PC-3 (cell line): Measurements from ENCODE around the gene OSBPL2. TPM values are rescaled to one million over a fixed set of nuclear protein-coding genes. Genes with fewer than 3 reads are reported as not detected.
A peak's percentile ranks its signal among the peaks of the same experiment; 100 is the strongest.

Source experiments
- ATAC-seq: fragments of 200-7000 bp; cut with Tn5 transposase; 2 replicates; pipeline ENCODE4 v1.9.1; 2020; ENCODE audit warnings: mild to moderate bottlenecking, moderate library complexity
- BruUV-seq: library from RNA; stranded (reverse); fragments of 400-500 nt; replicated peaks from 2 replicates; lab custom pipeline; 2021; lab: Mats Ljungman, UMichigan
- CTCF ChIA-PET: fragments of 300-600 bp; sonication (Branson Sonifier 250); formaldehyde crosslinking; loops from one replicate; lab custom pipeline; 2022; ENCODE audit warnings: antibody characterized with exemption; lab: Charles Lee
- POLR2A ChIA-PET: fragments of 300-600 bp; sonication (Branson Sonifier 250); formaldehyde crosslinking; loops from one replicate; lab custom pipeline; 2022; ENCODE audit warnings: antibody characterized with exemption; ENCODE audit not compliant: unreplicated experiment; lab: Charles Lee
- DNase-seq: peaks from one replicate; pipeline ENCODE4 v3.0.0-alpha.2; 2015
- H2AFZ ChIP-seq: fragments of 300-600 bp; sonication (generic); 2 replicates; pipeline ENCODE4 v1.6.0; 2016; ENCODE audit warnings: antibody characterized with exemption, low read length
- H3F3A ChIP-seq: fragments of 300-600 bp; sonication (generic); one replicate; pipeline ENCODE4 v1.6.0; 2017; ENCODE audit warnings: antibody characterized with exemption, low read length, control low read depth, mild to moderate bottlenecking; ENCODE audit not compliant: unreplicated experiment
- H3K27ac ChIP-seq: fragments of 300-600 bp; sonication (generic); 2 replicates; pipeline ENCODE4 v1.5.1; 2016; ENCODE audit warnings: mild to moderate bottlenecking, low read length
- H3K27me3 ChIP-seq: fragments of 300-600 bp; sonication (generic); 2 replicates; pipeline ENCODE4 v1.6.1; 2016; ENCODE audit warnings: low read length, mixed read lengths
- H3K36me3 ChIP-seq: fragments of 300-600 bp; sonication (generic); 2 replicates; pipeline ENCODE4 v1.6.1; 2016; ENCODE audit warnings: low read depth, mixed run types, low read length, mixed read lengths
- H3K4me1 ChIP-seq: fragments of 300-600 bp; sonication (generic); 2 replicates; pipeline ENCODE4 v1.5.1; 2016; ENCODE audit warnings: low read length; ENCODE audit not compliant: insufficient read depth
- H3K4me2 ChIP-seq: fragments of 300-600 bp; sonication (generic); 2 replicates; pipeline ENCODE4 v1.6.0; 2016; ENCODE audit warnings: low read length
- H3K4me3 ChIP-seq: fragments of 300-600 bp; sonication (generic); 2 replicates; pipeline ENCODE4 v1.5.1; 2016; ENCODE audit warnings: mild to moderate bottlenecking, low read length, mixed read lengths
- H3K79me2 ChIP-seq: fragments of 300-600 bp; sonication (generic); 2 replicates; pipeline ENCODE4 v1.6.1; 2017; ENCODE audit warnings: low read length, mixed read lengths
- H3K9ac ChIP-seq: fragments of 300-600 bp; sonication (generic); 2 replicates; pipeline ENCODE4 v1.6.0; 2016; ENCODE audit warnings: mild to moderate bottlenecking, low read length
- H3K9me2 ChIP-seq: fragments of 300-600 bp; sonication (generic); replicated peaks from 2 replicates; pipeline ENCODE4 v1.6.1; 2016; ENCODE audit warnings: mixed run types, low read length, mixed read lengths
- H3K9me3 ChIP-seq: fragments of 300-600 bp; sonication (generic); 2 replicates; pipeline ENCODE4 v1.6.1; 2016; ENCODE audit warnings: low read length, mixed read lengths
- H4K20me1 ChIP-seq: fragments of 300-600 bp; sonication (generic); 2 replicates; pipeline ENCODE4 v1.6.1; 2016; ENCODE audit warnings: low read length, mixed read lengths
- CTCF ChIP-seq: fragments of 300-600 bp; sonication (generic); conservative IDR thresholded peaks from 2 replicates; pipeline ENCODE4 v1.5.1; 2017; ENCODE audit warnings: antibody characterized with exemption, low read depth, mild to moderate bottlenecking, low read length
- EZH2 ChIP-seq: fragments of 300-600 bp; sonication (generic); IDR thresholded peaks from one replicate; pipeline ENCODE4 v1.6.1; 2017; ENCODE audit warnings: antibody characterized with exemption, mild to moderate bottlenecking, low read length; ENCODE audit not compliant: unreplicated experiment
- EZH2phosphoT487 ChIP-seq: fragments of 300-600 bp; sonication (generic); IDR thresholded peaks from 2 replicates; pipeline ENCODE4 v1.6.1; 2018; ENCODE audit warnings: mild to moderate bottlenecking, antibody characterized with exemption, low read length, borderline replicate concordance
- intact Hi-C: fragments of 100-400 bp; cut with micrococcal nuclease; formaldehyde crosslinking; loops from 2 replicates; pipeline ENCODE4 v1.9.0; 2023
- total RNA-seq: library from RNA; depleted of rRNA; stranded (reverse); fragments of >200 nt; gene quantifications from 2 replicates; pipeline ENCODE4 v1.2.3, GENCODE V29; 2014

The OSBPL2 gene
- total RNA-seq, 1 experiment from 2014 or later: 39.7 TPM

- H3K9me2 ChIP-seq: no peaks in the 10 kb centered on the region
- ChIA-PET POLR2A (no interaction called here), CTCF (no interaction called here)
- H4K20me1 ChIP-seq: peaks cover 3% of the 10 kb centered on the region; the same call in 1 of the 2 replicates
- no peaks in the 10 kb centered on the region for H3K9me3 ChIP-seq
- no peak overlapping the region for H3K4me2 ChIP-seq
- H3K36me3 ChIP-seq: peaks cover 23% of the 10 kb centered on the region; the same call in 1 of the 2 replicates
- H3F3A ChIP-seq: no peaks in the 10 kb centered on the region
- no peak overlapping the region for H3K27ac ChIP-seq
- peaks cover 48% of the 10 kb centered on the region for H3K79me2 ChIP-seq
- peaks cover 18% of the 10 kb centered on the region for H3K4me1 ChIP-seq
- H3K27me3 ChIP-seq: no peaks in the 10 kb centered on the region
- H2AFZ ChIP-seq: no peak overlapping the region
- no peak overlapping the region for H3K9ac ChIP-seq
- DNase-seq (no peak), ATAC-seq (no peak)
- H3K4me3 ChIP-seq: no peak overlapping the region
- intact Hi-C loops: no loop called here
- no TSS peak for BruUV-seq
- no peak for TF ChIP-seq CTCF
Observed at GRCh38 chr20:62255976-62256375, 17.7 kb downstream of the OSBPL2 start.

GRCh38 chr20:62258499-62259293 lies 20.4 kb downstream of the OSBPL2 start:
- Histone ChIP-seq H2AFZ (no peak overlapping the region), H4K20me1 (no peaks in the 10 kb centered on the region), H3K9ac (no peak overlapping the region), H3K9me2 (no peaks in the 10 kb centered on the region), H3K27me3 (no peaks in the 10 kb centered on the region), H3K4me1 (peaks cover 9% of the 10 kb centered on the region; the same call in 1 of the 2 replicates), H3K27ac (no peak overlapping the region), H3F3A (no peaks in the 10 kb centered on the region), H3K79me2 (peaks cover 24% of the 10 kb centered on the region), H3K4me2 (no peak overlapping the region), H3K4me3 (no peak overlapping the region), H3K36me3 (peaks cover 26% of the 10 kb centered on the region), H3K9me3 (no peaks in the 10 kb centered on the region)
- intact Hi-C loops: no loop called here
- TSS peak; percentile 5 for BruUV-seq
- ChIA-PET POLR2A (no interaction called here), CTCF (no interaction called here)
- no peak for TF ChIP-seq EZH2phosphoT487
- no peak for TF ChIP-seq CTCF
- TF ChIP-seq EZH2: no peak
- DNase-seq (peak; percentile 47), ATAC-seq (peak; percentile 98)

- H2AFZ ChIP-seq: no peak overlapping the region
- H3K4me2 ChIP-seq: no peak overlapping the region
- no peak overlapping the region for H3K9ac ChIP-seq
- H3K27ac ChIP-seq: no peak overlapping the region
- intact Hi-C loops: no loop called here
- H3K4me3 ChIP-seq: no peak overlapping the region
- H3K36me3 ChIP-seq: peaks cover 30% of the 10 kb centered on the region
- POLR2A ChIA-PET: no interaction called here
- BruUV-seq: no TSS peak
- H3K27me3 ChIP-seq: no peaks in the 10 kb centered on the region
- DNase-seq: no peak
- no peaks in the 10 kb centered on the region for H4K20me1 ChIP-seq
- CTCF ChIA-PET: no interaction called here
- peaks cover 9% of the 10 kb centered on the region; the same call in 1 of the 2 replicates for H3K4me1 ChIP-seq
- ATAC-seq: no peak
- TF ChIP-seq EZH2: no peak
- no peak for TF ChIP-seq EZH2phosphoT487
- TF ChIP-seq CTCF: no peak
- H3K79me2 ChIP-seq: peaks cover 20% of the 10 kb centered on the region
- no peaks in the 10 kb centered on the region for H3K9me3 ChIP-seq
- H3F3A ChIP-seq: no peaks in the 10 kb centered on the region
- H3K9me2 ChIP-seq: no peaks in the 10 kb centered on the region
Observed at GRCh38 chr20:62259294-62259565, 20.9 kb downstream of the OSBPL2 start.
